NCI-H146 treated with DMSO at 0.1 percent for 48 hours (cell line): Measurements from ENCODE around the gene PLA2G2C.

Experiments
- DNase-seq: peaks from one replicate; lab custom pipeline; 2025; ENCODE audit not compliant: unreplicated experiment; lab: John Stamatoyannopoulos, UW

PLA2G2C gene

DNA sequence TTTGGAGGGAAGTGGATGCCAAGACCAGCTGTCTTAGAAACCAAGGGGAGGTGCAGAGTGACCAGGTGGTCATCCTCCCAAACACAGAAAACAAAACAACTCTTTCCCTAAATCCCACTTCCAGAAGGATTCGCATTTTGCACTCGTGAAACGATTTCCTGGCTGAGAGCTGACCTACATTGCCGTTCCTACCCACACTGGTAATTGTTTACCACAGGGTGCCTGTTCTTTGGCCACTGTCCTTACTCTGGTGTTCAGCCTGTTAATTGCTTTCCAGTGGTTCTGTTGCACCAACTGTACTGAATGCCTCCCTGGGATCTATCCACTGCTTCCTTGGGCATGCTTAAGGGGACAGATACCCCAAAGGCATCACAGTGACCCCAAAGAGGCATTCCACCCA lies 23.2 kb upstream of the PLA2G2C start:
- no peak for DNase-seq

DNA sequence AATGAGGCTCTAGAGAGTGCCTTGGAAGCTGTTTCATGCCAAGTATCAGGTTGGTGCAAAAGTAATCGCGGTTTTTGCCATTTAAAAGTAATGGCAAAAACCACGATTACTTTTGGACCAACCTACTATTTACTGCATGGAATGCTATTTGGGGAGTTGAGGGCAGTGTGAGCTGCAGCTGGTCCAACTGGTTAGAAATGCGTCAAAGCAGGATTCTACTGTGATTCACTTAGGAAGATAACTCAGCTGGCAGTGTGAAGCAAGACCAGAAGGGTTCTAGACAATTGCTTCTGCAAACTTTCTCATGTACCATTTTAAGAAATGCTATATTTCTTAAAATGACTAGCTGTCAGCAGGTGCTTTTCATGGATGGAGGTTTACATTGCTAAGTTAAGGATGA lies 21.2 kb upstream of the PLA2G2C start:
- DNase-seq: no peak

DNA sequence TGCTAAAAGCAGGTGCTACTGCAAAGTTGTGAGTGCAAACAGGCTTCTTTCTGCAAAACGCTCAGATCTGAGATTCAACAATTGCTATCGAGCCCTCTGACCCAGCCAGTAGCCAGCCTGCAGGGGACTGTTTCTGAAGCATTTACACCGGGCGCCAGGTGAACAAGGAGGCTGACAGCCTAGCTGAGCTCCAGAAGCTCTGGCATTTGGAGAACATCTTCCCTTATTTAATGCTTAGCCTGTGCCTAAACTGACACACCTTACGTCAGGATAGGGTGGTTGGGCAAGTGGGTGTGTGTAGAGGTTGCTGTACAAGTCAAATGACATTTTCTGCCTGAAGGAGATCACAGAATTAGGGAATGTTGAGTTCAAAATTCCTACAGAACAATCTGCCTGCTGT lies 15.8 kb upstream of the PLA2G2C start:
- no peak for DNase-seq

DNA sequence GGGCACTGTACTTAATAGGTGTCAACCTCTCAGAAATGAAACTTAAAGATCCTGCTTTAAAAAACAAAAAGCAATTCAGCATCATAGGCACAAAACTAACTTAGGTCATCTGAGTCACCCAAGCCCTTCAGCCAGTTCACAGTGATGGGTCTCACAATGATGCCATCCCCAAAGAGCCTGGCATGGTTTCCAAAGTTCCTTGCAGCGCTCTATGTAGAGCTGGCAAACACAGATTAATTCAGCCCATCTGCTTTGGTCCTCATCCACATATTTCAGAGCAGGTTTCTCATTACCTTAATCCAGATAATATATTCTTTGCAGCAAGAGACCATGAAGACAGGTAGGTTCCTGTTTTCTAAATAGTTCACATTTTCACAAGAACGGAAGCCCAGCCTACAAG lies 14.6 kb upstream of the PLA2G2C start:
- DNase-seq: no peak

DNA sequence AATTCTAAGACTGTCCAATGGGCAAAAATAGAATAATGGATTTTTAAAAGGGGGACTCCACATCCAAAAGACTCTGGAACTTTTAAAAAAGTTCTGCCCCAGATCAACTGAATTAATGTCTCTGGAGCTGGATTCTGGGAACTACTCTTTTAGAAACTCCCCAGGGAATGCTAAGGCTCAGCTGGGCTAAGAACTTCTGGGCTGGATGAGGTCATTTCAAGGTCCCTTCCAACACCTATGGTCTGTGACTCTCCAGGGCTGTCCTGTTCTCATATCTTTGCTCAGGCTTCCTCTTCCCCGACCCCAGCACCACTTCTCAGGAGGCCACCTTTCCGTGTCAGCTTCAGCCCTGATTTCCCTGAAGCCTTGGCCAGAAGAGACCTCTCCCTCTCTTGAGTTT lies 13.5 kb upstream of the PLA2G2C start:
- DNase-seq: no peak

DNA sequence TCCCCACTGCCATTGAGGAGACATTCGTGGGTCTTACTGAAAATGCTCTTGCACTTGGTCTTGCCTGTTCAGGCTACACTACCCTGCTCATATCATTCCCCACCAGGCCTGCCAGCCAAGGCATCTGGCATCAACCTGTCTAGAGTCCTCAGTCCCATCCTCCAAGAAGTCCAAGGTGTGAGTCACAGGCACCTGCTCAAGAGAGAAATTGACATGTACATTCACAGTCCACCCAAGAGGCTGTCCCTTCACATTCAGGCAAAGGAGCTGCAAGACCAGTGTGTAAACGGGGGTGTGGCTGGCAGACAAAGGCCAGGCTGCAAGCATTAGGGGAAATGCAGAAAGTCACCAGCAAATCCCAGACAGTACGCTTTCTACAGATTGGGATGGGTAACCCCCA lies 13.1 kb upstream of the PLA2G2C start:
- DNase-seq: no peak

DNA sequence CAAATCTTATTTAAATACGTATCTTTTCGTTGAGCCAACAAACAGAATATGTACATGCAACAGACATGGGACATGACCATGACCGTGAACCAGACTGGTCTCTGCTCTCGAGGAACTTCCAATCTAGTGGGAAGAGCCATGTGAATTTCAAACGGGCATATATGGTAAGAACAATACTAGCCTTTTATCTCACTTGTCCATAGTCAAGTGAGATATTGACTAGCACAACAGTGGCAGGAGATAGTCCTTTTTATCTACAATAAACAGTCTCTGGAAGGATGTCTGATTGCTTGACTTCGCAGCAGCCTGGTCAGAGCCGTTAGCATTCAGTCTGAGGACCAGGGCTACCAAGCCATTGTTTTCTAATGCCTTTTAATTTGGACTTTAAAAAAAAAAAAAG lies 12.6 kb upstream of the PLA2G2C start:
- no peak for DNase-seq

DNA sequence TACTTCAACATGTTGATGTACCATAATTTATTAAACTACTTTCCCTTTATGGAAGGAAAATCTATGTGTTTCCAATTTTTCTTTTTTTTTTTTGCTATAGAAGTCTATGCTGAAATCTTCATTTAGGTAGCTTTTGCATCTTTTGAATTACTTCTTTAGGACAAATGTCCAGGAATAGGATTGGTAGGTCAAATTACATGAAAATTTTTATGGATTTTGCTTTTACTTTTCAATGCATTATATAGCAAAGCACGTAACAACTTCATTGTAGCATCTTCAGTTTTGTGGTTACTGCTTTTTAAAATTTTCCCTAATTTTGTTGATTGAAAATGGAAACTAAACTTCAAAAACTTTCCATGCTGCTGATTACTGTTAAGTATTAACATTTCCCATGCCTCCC lies 12.0 kb upstream of the PLA2G2C start:
- DNase-seq: no peak

DNA sequence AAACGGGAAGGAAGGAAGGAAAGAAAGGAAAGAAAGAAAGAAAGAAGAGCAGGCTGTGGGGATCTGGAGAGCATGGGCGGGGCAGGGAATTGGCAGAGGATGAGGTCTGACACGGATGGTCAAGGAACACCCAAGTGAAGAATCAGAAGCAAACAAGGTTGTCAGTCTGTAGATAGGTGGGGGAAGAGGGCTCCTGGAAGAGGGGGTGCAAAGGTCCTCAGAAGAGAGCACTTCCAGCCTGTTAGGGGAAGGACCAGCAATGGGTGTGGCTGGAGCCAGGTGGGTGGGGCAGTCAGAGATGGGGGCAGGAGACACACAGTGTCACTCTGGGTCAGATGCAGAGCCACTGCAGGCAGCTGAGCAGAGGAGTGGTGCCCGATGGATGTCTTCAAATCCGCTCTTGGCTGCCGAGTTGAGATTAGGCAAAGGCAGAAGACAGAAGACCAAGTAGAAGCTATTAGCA lies 11.0 kb upstream of the PLA2G2C start:
- no peak for DNase-seq

DNA sequence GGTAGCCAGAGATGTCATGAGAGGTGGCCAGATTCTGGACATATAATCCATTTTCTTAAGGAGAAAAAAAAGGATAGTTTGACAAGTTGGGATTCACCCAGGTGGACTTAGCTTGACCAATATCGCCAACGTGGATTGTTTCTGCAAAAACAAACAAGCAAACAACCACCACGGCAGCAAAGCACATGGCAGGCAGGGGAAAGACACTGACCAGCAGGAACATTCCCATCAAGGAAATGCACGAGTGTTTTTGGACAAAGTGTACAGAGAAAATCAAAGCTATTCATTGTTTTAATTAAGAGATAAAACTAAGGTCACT lies 9.1 kb upstream of the PLA2G2C start:
- no peak for DNase-seq

DNA sequence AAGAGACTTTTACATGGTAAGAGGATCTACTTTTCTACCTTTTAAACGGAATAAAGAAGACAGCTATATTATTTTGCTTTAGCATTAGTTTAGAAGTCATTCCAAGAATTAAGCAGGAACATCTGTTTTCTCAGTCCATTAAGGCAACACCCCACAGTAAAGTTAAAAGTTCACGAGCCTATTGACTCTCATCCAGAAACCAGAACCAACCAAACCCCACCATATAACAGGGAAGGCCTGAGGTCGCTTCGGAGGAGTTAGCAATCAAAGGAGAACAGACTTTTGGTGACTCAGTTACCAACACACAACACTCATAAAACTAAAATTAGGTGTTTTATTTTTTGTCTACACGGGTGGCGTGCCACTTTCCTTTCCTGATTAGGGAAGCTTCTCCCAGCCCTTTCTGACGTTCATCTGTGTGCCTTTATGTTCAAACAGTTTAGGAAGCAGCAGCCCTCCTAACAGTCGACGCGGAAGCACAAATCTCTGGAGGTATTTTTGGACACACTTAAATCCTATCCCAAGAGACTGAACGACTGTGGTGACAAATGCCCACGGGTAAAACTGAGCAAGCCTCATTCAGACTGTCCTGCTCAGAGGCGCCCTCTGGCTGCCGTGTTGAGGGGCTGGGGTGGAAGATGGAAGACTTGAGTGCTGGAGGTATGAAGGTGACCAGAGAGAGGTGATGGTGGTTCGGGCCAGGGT lies 8.6 kb upstream of the PLA2G2C start:
- DNase-seq: no peak

DNA sequence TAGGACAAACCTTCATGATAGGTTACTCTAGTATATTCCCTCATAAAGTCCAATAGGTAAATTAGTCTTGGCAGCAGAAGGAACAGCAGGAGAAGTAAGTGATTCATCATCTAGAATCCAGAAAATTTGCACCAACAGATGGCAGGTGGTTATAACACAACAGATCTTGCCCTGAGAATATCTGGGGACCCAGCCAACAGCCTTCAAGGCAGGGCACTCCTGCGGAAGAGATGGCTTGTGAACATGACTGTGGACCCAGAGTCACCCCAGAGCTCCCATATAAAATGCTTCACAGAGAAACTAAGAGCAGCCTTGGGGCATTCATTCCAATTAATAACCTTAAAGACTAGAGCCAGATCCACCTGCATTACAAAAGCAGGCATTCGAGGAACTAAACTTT lies 7.9 kb upstream of the PLA2G2C start:
- no peak for DNase-seq

DNA sequence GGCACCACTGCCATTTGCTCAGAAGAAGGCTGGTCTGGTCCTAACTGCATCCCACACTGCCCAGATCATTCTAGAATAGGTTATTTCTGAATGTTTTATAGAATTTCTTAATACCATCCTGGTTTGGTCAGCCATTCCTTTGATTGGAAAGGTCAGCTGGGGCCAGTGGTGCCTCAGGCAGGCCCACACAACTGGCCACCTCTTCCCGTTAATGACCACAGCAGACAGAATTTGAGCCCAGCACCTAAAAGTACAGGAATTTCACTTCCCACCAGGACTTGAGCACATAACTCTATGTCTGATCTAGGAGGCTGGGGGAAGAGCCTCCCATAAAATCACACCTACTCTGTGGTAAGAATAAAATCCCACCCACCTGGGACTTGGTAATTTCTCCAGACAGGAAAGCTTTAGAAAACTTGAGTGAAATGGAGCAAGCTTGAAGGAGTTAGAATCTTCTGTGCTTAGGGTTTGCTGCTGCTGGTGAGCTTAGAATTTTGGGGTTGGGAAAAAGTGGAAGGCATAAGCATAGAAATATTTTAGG lies 6.6 kb upstream of the PLA2G2C start:
- DNase-seq: no peak

DNA sequence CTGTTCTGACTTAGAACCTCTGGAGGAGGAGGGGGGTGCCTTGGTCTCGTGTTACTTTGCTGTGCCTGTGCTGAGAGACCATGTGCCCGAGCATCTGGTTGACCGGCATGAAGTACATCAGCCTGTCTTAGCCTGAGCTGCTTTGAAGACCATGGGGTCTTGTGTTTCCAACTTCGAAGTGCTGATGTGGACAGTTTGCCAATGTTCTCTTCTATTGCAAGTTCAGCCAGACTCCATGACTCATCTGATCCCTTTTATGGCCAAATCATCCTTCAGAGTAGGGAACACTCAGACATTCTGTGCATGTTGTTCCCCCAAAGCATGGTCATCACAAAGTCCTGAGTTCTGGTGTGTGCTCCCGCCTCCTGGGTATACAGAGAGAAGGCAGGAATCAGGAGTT lies 6.0 kb upstream of the PLA2G2C start:
- DNase-seq: no peak

DNA sequence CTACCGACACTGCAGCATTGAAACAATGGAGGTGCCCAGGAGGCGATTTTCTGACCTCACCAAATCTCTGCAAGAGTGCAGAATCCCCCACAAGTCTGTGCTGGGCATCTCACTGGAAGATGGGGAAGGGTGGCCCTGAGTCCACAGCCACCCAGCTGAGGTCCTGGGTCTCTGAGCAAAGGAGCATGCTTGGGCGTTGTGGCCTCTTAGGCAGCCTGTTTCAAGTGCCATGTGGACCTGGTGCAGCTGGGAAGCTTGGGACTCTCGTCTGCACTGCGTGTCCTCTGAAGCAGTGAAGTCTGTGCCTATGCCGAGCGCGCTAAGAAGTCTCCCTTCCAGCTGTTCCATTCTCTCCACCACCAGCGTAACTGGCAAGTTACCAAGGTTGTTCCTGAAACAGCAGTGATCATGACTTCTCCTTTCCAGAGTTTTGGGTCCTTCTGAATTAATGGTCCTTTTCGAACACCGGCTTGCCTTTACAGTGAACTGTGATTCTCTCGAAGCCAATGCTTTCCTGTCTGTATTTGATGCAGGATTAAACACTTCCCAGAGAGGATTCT lies 5.0 kb upstream of the PLA2G2C start:
- DNase-seq: no peak

DNA sequence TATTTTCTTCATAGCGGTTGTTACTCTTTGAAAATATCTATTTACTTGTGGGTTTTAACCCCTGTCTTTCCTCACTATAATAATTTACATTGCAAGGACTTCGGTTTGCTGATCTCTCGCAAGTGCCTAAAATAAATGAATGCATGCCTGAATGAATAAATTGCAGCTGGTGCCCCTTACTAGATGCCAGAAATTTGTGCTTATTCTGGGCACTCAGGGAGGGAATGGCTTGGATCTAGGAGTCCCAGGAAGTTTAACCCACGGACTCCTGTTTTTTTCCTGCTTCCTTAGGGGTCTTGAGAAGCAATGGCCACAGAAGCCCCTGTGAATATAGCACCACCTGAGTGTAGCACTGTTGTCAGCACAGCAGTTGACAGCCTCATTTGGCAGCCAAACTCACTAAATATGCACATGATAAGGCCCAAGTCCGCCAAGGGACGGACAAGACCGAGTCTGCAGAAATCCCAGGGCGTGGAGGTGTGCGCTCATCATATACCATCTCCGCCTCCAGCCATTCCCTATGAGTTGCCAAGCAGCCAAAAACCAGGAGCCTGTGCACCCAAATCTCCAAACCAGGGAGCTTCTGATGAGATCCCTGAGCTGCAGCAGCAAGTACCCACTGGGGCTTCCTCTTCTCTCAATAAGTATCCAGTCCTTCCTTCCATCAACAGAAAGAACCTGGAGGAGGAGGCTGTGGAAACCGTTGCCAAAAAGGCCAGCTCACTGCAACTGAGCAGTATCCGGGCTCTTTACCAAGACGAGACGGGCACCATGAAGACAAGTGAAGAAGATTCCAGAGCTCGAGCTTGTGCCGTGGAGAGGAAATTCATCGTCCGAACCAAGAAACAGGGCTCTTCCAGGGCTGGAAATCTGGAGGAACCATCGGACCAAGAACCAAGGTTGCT lies 4.2 kb upstream of the PLA2G2C start:
- DNase-seq: no peak

DNA sequence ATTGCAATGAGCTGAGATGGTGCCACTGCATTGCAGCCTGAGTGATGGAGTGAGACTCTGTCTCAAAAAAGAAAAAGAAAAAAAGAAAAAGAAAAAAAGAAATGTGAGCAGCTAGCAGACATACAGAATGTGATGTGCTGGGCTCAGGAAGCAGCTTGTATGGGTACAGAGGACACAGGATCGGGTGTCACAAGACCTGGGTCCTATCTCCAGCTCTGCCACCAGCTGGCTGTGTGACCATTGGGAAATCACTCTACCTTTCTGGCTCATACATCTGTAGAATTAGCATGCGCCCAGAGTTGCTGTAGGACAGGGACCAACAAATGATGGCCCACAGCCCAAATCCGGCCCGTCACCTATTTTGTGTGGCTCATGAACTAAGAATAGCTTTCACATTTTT lies 3.3 kb upstream of the PLA2G2C start:
- DNase-seq: no peak

DNA sequence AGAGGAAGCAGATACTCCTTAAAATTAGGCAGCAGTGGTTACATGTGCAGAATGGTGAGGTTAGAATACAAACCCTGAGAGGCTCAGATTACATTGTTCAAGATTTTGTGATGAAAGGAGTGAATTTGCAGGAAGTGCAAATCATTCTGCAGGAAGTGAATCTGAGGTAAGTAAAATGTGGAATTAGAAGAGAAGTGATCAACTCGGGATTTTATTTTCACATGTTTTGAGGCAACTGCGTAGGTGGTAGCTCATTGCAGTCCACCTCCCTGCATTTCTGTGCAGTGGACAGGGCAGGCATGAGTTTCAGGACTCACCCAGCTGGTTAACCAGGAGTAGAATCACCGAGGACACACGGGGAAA lies 2.1 kb upstream of the PLA2G2C start:
- DNase-seq: no peak

DNA sequence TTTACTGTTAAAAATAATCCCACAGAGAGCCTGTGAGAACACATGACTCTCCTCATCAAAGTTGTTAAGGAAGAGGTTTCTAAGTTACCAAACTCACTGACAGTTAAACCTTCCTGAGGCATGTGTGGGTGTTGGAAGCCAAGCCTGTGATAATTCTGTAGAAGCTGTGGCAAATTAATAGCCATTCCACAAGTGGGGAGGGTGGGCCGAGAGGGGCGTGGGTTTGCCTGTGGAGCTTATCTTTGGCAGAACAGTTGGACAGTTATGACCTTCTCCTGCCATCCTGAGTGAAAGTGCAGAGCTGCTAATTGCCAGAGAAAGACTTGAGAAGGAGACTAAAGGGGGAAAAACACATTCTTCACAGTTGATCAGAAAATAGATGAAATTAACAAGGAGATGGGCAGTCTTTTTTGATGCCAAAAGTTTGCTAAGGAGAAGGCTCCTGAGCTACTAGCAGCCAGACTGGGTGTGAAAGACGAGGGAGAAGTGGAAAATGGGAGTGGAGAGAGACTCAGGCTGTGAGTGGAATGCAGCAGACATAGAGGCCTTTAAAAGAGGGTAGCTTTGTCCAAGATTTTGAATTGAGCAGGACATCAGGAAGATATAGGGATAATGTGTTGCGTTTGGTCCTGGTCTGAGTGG lies 1.6 kb upstream of the PLA2G2C start:
- no peak for DNase-seq

DNA sequence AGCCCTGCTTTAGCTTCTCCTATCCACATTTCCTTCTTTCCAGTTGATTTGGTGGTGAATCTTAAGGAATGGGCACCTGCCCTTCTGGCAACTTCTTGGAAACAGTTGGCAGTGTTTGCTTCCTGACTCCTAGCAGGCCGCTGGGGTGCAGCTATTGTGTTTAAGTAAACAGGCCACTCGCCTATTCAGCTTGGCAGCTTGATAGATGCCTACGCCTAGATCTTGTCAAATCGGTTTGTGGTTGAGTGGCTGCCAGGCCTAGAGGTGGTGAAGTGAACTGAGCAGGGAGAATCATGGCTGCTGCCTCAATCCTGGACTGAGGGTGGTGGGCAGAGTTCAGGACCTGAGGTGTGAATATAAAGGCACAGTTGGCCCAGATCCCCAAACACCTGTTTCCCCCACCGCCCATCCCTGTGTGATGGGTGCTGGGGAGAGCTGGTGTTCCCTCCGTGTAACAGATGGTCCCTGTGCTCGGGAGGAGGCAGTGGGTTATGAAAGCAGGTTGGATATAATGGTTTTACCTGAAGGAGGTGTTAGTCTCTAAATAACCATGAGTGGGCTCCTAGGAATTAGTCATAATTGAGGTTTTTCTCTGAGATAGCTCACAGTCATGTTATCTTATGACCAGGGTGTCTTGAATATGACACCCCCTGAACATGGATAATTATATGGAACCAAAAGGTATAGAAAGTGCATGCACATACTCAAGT lies 940 bp upstream of the PLA2G2C start:
- no peak for DNase-seq
